Medulla oblongata (tissue), 1 donor: ENCODE measurements around the gene OR8D2.
"Not testable (repeated sequence)": the region's sequence is repeated elsewhere in the genome, so short reads cannot be mapped to it uniquely, and the experiment has no call there.

Experiments
- DNase-seq: peaks from one replicate; pipeline ENCODE4 v3.0.0-alpha.2; 2015; ENCODE audit errors: extremely low spot score

OR8D2 gene

GRCh38 chr11:124285610-124286344 lies 34.2 kb downstream of the OR8D2 start:
- DNase-seq = no peak

DNA sequence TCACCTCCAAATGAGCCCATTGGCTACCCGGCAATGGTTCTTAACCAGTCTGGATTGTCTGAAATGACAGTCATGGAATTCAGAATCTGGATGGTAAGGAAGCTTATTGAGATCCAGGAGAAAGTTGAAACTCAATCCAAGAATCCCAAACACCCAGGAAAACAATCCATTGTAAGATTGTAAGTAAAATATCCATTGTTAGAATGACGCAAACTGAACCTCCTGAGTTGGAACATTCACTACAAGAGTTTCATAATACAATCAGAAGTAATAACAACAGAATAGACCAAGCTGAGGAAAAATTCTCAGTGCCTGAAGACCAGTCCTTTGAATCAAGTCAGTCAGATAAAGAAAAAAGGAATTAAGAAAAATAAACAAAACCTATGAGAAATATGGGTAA lies 41.7 kb downstream of the OR8D2 start:
- no peak for DNase-seq

DNA sequence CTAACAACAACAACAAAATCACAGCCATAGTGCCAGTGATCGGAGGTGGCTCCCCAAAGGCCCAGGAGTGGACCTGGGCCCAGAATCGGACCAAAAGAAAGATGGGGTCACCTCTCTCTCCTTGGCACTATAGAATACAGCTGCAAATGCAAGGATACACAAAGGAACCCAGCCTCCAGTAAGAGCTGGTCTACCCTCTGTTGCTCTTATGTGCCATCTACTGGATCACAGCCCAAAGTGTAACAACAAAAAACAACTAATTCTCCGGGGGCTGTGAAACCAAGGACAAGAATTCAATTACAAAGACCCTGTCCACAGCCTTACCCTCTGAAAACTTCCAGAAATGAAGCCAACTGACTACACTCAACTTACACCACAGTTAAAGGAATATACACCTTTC lies 42.2 kb downstream of the OR8D2 start:
- no peak for DNase-seq

- DNase-seq = no peak
Measured at GRCh38 chr11:124277207-124277606, 42.8 kb downstream of the OR8D2 start.

- DNase-seq = no peak
Measured at GRCh38 chr11:124276081-124276480, 43.9 kb downstream of the OR8D2 start.

GRCh38 chr11:124274000-124274399 lies 46.0 kb downstream of the OR8D2 start:
- DNase-seq = no peak

DNA sequence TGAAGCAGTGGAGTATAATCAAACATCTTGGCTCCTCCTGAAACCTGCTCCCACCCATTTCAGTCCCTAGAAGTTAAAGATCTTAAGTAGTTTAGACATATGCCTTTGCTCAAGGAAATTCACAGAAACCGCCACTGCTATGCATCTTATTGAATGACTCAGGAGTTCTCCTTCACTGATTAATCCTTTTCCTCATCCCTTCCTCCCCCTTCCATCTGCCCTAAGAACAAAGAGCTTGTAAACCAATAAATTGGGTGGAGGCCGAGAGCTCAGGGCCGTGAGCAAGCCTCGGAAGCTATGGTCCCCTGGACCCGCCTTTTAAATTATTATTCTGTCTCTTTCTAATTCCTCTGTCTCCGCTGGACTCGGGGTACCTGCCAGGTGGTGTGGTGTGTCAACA lies 49.1 kb downstream of the OR8D2 start:
- not testable (repeated sequence) for DNase-seq
